HG03378 (cell line): ENCODE results near the gene FBXO40.

Experiments
- ATAC-seq: cut with Tn5 transposase; IDR thresholded peaks from one replicate; pipeline ENCODE4 v1.9.1; 2021; ENCODE audit warnings: mild to moderate bottlenecking, moderate library complexity; ENCODE audit not compliant: unreplicated experiment

FBXO40 gene

DNA sequence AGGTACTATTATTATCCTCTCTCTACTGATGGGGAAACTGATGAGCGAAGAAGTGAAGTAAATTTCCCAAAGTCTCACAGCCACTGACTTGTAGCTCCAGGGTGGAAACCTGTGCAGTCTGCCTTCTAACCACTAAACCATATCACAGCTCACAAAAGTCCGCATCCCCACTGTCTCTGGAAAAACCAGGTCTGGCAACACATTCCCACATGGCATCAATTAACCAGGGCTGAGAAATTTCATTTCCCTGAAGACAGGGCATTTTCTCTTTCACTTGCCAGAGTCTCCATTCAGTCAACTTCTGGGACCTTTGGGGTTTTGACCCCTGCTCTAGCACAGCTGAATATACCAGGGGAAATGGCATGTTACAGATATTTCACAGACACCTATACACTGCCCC lies 26.5 kb downstream of the FBXO40 start:
- ATAC-seq = no peak

GRCh38 chr3:121621491-121621890 lies 28.3 kb downstream of the FBXO40 start:
- ATAC-seq = no peak

DNA sequence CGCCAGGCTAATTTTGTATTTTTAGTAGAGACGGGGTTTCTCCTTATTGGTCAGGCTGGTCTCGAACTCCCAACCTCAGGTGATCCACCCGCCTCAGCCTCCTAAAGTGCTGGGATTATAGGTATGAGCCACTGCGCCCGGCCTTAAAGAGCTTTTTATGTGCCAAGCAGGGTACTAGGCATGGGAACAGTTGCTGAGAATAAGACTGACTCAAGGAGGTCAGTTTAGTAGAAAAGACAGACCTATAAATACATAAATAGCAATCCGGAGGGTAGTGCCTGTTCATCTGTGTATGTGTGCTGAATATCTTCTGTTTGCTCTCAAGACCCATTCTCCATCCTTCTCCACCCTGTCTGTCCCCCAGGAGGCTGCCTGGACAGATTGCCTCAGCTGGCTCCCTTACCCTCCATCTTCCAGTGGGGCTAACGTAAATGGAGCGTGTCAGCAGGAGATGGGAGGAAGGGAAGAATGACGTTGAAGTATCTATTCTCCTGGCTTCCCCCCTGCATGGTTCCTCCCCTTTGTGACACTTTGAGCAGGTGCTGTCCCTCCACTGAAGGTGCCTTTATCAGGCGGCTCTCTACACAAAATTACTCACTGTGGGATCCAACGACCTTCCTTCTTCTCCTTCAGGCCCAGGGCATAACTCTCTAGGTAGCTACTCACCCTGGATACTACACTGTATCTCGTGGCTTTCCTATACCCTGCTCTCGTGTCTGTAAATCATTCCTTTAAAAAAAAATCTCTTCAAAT lies 31.1 kb downstream of the FBXO40 start:
- ATAC-seq = no peak

- ATAC-seq = no peak
These were observed 33.3 kb downstream of the FBXO40 start for GRCh38 chr3:121626495-121626894.

DNA sequence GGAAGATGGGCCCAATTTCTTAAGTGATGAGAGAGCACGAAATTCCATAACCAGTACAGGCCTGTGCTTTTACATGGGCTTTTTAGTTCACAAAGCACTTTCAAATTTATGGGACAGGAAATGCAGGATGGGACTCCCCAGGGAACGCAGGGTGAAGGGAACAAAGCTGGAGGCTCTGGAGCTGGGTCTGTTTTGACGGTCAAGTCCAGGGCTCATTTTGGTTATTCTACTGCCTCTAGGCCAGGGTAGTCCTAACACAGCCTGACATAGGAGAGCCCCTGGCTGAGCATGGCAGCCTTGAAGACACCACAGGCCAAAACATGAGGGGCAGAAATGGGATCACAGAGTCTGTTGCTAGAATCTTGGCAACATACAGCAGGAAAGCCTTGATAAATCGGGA lies 34.0 kb downstream of the FBXO40 start:
- ATAC-seq = no peak

DNA sequence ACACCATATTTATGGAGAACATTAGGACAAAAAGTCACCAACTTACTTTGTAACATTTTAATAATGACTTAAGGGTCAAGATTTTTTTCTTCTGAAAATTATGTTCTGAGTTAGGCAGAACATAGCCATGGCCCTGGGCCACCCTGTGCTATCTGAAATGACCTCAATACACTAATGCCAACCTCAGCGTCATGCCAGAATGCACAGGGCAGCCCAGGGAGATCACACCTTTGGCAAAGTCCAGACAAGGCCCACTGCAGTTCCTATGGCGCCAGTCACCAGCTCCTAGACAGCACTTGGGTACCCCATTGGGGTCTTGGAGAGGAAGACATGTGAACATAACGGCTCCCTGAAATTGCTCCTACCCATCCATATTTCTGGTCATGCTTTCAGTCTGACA lies 34.4 kb downstream of the FBXO40 start:
- no peak for ATAC-seq

DNA sequence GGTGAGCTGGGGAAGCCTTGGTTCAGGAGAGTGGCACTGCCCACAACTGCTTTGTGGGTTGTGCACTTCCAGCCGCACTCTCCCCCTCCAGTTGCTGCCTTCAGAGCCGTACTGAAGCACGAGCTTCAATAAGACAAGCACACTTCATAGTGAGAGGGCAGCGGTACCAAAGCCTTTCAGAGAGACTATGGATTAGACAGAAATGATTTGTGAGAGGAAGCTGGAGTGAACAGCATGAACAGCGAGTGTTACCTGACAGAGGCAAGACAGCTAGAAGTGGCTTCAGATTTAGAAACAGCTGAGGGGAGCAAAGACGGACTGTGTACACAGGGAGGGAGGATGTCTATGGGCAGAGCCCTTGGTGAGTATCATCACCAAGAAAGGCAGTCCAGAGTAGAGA lies 36.4 kb downstream of the FBXO40 start:
- no peak for ATAC-seq

DNA sequence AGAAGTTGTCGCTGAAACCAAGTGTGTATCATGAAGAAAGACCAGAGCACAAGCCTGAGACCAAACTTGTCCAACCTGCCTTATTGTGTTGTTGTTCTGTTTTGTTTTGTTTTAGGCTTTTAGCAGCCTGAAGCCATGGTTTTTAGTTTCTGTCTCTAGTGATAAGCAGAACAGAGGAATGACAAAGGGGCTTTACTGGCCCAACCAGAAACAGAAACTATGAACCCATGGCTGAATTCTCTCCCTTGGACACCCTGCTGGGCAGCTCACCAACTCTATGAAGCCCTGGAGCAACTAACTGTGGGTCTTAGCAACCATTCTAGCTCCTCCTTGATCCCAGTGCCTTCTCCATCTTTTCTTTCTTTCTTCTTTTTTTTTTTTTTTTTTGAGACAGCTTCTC lies 37.2 kb downstream of the FBXO40 start:
- ATAC-seq = no peak

DNA sequence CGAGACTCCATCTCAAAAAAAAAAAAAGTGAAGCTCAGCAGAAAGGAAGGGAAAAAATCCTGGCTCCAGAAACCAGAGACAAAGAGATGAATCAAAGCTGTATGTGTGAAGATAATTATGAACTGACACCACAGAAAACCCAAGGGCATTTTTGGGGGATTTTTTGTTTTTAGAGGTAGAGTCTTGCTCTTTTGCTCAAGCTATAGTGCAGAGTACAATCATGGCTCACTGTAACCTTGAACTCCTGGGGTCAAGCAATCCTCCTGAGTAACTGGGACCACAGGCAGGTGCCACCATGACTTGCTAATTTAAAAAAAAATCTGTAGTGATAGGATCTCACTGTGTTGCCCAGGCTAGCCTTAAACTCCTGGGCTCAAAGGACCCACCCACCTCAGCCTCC lies 44.7 kb downstream of the FBXO40 start:
- ATAC-seq = no peak

- ATAC-seq = no peak
These were observed 47.9 kb downstream of the FBXO40 start for GRCh38 chr3:121641127-121641526.

DNA sequence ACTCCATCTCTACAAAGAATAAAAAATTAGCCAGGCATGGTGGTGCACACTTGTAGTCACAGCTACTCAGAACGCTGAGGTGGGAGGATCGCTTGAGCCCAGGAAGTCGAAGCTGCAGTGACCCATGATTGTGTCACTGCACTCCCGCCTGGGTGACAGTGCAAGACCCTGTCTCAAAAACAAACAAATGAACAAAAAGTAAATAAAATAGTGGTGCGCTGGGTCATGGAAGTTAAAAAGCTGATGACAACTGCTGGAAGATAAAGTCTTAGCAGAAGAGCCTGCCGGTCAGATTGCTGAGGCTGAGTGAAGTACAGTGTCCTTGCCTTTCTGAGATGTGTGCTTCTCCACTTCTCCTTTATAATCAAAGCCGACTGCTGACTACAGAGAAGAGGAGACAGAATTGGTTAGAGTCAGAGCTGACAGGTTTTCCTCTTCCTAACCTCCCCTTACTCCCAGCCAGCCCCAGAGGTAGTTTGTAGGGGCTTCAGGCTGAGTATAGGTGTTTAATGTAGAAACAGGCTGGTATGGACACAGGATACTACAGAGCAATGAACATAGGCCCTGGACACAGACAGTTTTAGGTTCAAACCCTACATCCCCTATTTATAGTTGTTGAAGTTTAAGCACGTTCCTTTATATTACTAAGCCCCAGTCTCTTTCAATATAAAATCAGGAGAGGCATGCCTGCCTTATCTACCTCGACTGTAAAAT lies 49.6 kb downstream of the FBXO40 start:
- no peak for ATAC-seq

GRCh38 chr3:121645054-121645453 lies 51.9 kb downstream of the FBXO40 start:
- no peak for ATAC-seq

DNA sequence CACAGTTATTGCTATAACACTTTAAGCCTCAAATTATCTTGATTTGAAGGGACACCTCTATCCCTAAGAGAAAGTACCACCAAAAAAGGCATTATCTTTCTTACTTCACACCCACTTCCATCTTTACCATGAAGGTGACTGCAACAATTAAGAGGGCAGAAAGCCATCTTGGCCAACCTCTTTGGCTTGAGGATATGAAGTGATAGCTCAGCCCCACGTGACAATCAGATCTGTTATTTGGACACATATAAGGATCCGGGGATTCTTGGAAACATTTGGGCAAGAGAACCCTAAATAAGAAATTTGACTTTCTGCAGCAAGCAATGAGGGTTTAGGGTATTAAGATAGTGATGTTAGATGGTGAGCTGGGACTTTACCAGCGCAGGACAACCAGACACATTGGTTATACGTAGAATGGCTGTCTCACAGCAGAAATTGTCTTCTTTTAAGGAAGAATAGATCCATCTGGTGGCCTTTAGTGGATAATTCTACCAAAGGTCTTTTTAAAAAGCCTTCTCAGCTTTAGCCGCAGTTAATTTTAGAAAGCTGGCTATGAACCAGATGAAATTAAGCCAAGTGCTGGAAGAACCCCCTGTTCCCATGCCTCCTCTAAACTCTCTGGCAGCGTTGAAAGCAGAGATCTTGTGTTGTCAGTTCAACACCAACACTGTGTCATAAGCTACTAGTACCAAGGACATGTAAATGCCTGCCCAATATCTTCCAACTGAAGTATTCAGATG lies 55.2 kb downstream of the FBXO40 start:
- no peak for ATAC-seq

DNA sequence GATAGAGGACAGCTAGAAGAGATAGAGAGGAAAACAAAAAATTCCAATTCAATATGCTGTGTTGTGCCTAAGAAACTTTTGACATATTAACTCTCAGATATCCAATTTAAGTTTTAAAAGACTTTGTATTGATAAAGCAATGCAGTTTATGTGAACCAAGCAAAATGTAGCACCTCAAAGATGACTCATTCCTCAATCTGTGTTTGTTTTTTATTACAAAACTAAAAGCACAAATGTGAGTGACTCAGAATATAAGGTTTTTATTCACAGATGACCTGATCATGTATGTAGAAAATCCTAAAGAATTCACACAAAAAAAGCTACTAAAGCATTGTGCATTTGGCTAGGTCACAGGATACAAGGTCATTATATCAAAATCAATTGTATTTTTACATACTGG lies 56.5 kb downstream of the FBXO40 start:
- no peak for ATAC-seq

DNA sequence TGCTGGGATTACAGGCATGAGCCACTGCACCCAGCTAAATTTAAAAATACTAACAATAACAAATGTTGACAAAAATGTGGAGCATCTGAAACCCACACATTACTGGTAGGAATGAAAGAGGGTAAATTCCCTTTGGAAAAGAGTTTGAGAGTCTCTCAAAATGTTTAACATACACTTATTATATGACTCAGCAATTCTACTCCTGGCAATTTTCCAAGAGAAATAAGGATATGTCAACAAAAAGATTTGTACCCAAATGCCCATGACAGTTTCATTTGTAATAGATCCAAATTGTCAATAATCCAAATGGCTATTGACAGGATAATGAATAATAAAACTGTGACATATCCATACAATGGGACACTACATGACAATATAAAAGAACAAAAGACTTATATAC lies 58.5 kb downstream of the FBXO40 start:
- ATAC-seq = no peak

GRCh38 chr3:121654493-121655385 lies 61.6 kb downstream of the FBXO40 start:
- peak; percentile 76 for ATAC-seq

- no peak for ATAC-seq
These were observed 65.7 kb downstream of the FBXO40 start for GRCh38 chr3:121658716-121659435.

DNA sequence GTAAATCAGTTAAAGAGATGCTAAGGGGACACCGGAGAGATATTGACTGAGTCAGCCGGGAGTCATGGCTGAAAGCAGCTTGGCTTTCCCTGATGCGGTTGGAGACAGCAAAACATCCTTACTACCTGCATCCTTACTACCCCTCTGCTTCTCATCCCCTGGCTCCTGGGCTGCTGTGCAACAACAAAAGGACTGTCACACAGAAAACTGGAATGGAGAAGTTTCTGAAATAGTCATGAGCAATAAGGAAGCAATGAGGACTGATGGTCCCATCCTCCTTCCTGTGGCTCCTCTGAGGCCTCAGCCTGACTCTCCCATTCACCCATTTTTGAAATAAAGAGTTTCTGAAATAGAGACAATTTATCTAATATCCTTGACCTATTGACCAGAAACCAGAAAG lies 66.4 kb downstream of the FBXO40 start:
- ATAC-seq = no peak

- ATAC-seq = peak; percentile 79
These were observed 67.4 kb downstream of the FBXO40 start, which contains the start of gene HCLS1 for GRCh38 chr3:121660356-121661171. TSS of gene HCLS1 (minus strand) at chr3:121660903. CDS start at chr3:121658347, 2,556 bp downstream.
